Nephron (organoid): ENCODE measurements around the gene MLKL.
"Not testable (repeated sequence)": the region's sequence is repeated elsewhere in the genome, so short reads cannot be mapped to it uniquely, and the experiment has no call there.

Experiments used
- H3K27ac Mint-ChIP-seq, 3 experiments: 2 replicates each; pipeline ENCODE4 v1.8.0; 2020; ENCODE audit warnings: mixed read lengths in 3 of 3, mild to moderate bottlenecking in 2 of 3, moderate library complexity in 1 of 3
- H3K27me3 Mint-ChIP-seq: 2 replicates; pipeline ENCODE4 v1.8.0; 2021; ENCODE audit warnings: low read depth, mild to moderate bottlenecking, moderate library complexity, mixed read lengths
- H3K36me3 Mint-ChIP-seq: 2 replicates; pipeline ENCODE4 v1.8.0; 2020; ENCODE audit warnings: low read depth, mixed read lengths
- H3K4me1 Mint-ChIP-seq: 2 replicates; pipeline ENCODE4 v1.8.0; 2020; ENCODE audit warnings: mixed read lengths
- H3K4me3 Mint-ChIP-seq, 3 experiments: 2 replicates each; pipeline ENCODE4 v1.8.0; 2020; ENCODE audit warnings: mild to moderate bottlenecking in 3 of 3, mixed read lengths in 3 of 3, moderate library complexity in 2 of 3
- H3K9me3 Mint-ChIP-seq: 2 replicates; pipeline ENCODE4 v1.8.0; 2020; ENCODE audit warnings: mixed read lengths
- TF ChIP-seq, protein P1 (sequence below), 3 experiments: fragments of 200-600 bp; sonication (generic); IDR thresholded peaks; one replicate each; pipeline ENCODE4 v1.5.0; 2021; ENCODE audit warnings: antibody characterized with exemption in 3 of 3; ENCODE audit not compliant: unreplicated experiment in 3 of 3

Gene MLKL

DNA sequence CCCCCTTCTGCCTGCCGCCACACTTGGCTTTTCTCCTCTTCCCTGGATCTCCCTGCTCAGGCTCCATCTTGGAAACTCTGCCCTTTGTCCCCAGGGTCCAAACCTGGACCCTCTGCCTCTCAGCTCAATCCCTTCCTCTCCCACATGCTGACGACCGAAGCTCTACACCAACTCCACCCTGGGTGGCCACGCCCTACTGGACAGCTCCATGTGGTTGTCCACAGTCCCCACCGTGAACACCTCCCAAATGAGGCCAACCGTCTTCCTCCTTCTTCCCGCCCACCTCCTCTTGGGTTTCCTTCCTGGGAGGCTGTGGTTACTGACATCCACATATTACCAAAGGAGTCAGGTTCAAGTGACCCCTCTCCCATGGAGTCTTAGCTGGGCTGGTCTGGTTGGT lies 22.6 kb upstream of the MLKL start:
- H3K4me1 Mint-ChIP-seq, result no peaks in the 10 kb centered on the region
- H3K36me3 Mint-ChIP-seq, result no peaks in the 10 kb centered on the region
- H3K27me3 Mint-ChIP-seq, result peaks cover 12% of the 10 kb centered on the region
- H3K27ac Mint-ChIP-seq, result no peak overlapping the region
- TF ChIP-seq, protein P1, sequence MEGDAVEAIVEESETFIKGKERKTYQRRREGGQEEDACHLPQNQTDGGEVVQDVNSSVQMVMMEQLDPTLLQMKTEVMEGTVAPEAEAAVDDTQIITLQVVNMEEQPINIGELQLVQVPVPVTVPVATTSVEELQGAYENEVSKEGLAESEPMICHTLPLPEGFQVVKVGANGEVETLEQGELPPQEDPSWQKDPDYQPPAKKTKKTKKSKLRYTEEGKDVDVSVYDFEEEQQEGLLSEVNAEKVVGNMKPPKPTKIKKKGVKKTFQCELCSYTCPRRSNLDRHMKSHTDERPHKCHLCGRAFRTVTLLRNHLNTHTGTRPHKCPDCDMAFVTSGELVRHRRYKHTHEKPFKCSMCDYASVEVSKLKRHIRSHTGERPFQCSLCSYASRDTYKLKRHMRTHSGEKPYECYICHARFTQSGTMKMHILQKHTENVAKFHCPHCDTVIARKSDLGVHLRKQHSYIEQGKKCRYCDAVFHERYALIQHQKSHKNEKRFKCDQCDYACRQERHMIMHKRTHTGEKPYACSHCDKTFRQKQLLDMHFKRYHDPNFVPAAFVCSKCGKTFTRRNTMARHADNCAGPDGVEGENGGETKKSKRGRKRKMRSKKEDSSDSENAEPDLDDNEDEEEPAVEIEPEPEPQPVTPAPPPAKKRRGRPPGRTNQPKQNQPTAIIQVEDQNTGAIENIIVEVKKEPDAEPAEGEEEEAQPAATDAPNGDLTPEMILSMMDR (IDR thresholded peaks at IDR 0.05; ENCODE audit: unreplicated experiment in 3 of 3), result no peak
- H3K9me3 Mint-ChIP-seq, result no peaks in the 10 kb centered on the region
- no peak overlapping the region for H3K4me3 Mint-ChIP-seq

DNA sequence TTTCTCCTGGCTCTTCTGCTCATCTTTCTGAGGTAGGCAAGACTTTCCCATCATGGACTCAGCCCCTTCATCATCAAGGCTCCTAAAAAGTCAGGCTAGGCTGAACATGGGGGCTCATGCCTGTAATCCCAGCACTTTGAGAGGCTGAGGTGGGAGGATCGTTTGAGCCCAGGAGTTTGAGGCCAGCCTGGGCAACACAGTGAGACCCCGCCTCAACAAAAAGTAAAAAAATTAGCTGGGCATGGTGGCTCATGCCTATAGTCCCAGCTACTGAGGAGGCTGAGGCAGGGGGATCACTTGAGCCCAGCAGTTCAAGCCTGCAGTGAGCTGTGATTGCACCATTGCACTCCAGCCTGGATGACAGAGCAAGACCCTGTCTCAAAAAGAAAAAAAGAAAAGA lies 21.5 kb upstream of the MLKL start:
- not testable (repeated sequence) for H3K4me1 Mint-ChIP-seq, H3K27ac Mint-ChIP-seq, H3K36me3 Mint-ChIP-seq, H3K4me3 Mint-ChIP-seq, H3K9me3 Mint-ChIP-seq
- peaks cover 11% of the 10 kb centered on the region for H3K27me3 Mint-ChIP-seq

DNA sequence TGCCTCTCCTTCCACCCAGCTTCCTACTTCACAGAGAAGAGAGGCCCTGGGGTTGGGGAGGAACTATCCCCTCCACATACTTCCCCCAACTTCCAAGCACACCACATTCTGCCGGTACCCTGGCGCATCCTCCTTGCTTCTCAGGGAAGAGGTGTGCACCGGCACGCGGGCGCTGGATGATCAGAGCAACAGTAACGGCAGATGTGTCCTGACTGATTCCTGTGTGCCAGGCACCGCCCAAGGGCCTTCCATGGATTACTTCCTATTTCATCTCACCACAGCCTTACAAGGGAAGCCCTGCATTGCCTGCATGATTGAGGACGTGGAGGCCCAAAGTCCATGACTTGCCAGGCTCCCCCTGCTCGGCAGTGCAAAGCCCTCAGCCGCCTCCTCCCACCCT lies 21.1 kb upstream of the MLKL start:
- TF ChIP-seq, protein P1 (IDR thresholded peaks at IDR 0.05; ENCODE audit: unreplicated experiment in 3 of 3), result no peak
- Mint-ChIP-seq H3K4me3 (no peak overlapping the region), H3K4me1 (no peaks in the 10 kb centered on the region), H3K27me3 (peaks cover 14% of the 10 kb centered on the region), H3K27ac (no peak overlapping the region), H3K36me3 (no peaks in the 10 kb centered on the region), H3K9me3 (no peaks in the 10 kb centered on the region)

DNA sequence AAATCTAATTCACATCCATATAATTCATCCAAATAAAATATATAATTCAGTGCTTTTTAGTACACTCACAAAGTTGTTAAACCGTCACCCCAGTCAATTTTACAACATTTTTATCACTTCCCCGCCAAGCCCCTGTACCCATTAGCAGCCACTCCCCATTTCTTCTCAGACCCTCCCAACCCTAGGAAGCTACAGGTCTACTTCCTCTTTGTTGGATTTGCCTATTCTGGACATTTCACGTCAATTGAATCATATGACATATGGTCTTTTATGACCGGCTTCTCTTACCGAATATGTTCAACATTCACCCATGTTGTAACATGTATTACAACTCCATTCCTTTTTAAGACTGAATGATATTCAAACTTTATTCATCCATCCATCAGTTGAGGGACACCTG lies 19.9 kb upstream of the MLKL start:
- H3K9me3 Mint-ChIP-seq, result no peaks in the 10 kb centered on the region
- H3K36me3 Mint-ChIP-seq, result no peaks in the 10 kb centered on the region
- H3K4me3 Mint-ChIP-seq, result no peak overlapping the region
- H3K27ac Mint-ChIP-seq, result no peak overlapping the region
- H3K27me3 Mint-ChIP-seq, result peaks cover 13% of the 10 kb centered on the region
- no peaks in the 10 kb centered on the region for H3K4me1 Mint-ChIP-seq
- TF ChIP-seq, protein P1 (IDR thresholded peaks at IDR 0.05; ENCODE audit: unreplicated experiment in 3 of 3), result no peak

DNA sequence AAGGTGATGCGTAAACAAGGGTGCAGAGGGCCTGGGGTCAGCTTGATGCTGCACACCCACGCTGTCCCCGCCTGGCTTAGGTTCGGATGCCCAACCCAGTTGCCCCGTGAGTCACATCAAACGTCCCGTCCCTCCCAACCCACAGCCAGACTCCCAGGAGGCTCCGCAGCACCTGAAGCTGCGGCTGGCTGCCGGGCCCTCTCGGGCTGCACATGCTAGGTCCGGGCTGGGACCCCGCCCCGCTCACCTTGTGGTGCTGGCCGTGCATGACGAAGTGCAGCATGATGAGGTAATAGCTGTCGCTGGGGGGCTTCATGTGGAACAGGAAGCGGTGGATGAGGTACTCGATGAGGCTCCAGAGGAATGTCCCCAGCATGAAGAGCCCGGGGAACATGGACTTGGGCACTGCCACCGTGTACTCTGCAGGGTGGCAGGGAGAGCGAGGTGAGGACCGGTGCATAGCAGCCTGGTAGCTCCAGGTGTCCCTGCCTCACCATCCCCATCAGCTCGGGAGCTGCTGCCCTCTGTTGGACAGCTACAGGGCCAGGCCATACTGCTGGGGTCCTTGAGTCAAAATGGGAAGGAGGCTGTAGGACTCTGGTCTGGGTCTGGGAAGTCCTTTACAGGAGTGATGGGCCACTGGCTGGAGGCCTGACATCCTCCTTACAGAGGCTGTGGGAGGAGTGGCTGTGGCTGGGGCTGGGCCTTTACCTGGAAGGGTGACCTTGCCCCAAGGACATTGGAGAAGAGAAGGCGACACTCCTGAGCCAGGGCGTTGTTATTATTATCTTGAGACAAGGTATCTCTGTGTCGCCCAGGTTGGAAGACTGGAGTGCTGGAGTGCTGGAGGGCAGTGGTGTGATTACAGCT lies 18.3 kb upstream of the MLKL start:
- no peaks in the 10 kb centered on the region for H3K36me3 Mint-ChIP-seq
- H3K9me3 Mint-ChIP-seq, result no peaks in the 10 kb centered on the region
- peaks cover 13% of the 10 kb centered on the region for H3K27me3 Mint-ChIP-seq
- no peaks in the 10 kb centered on the region for H3K4me1 Mint-ChIP-seq
- TF ChIP-seq, protein P1 (IDR thresholded peaks at IDR 0.05; ENCODE audit: unreplicated experiment in 3 of 3), result no peak
- no peak overlapping the region for H3K27ac Mint-ChIP-seq
- H3K4me3 Mint-ChIP-seq, result no peak overlapping the region

DNA sequence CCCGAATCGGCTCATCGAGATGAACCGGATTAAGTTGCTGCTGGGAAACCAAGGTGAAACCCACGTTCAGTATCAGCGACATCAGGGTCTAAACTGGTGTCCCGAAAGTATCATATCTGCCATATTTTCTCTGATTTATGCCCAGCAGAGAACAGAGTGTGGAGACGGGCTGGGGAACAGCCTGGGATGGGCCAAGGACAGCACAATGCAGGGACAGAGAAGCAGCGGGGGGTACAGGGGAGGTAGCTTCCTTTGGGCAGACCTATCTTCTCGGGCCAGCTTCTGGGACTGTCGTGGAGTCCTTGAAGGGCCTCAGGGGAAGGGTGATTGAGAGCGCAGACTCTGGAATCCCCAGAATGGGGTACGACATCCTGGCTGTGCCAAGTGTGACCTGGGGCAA lies 17.5 kb upstream of the MLKL start:
- H3K36me3 Mint-ChIP-seq, result no peaks in the 10 kb centered on the region
- no peak overlapping the region for H3K4me3 Mint-ChIP-seq
- H3K9me3 Mint-ChIP-seq, result no peaks in the 10 kb centered on the region
- H3K4me1 Mint-ChIP-seq, result no peaks in the 10 kb centered on the region
- no peak overlapping the region for H3K27ac Mint-ChIP-seq
- peaks cover 13% of the 10 kb centered on the region for H3K27me3 Mint-ChIP-seq
- TF ChIP-seq, protein P1 (IDR thresholded peaks at IDR 0.05; ENCODE audit: unreplicated experiment in 3 of 3), result no peak
